GM12878 (cell line): ENCODE measurements around the gene FAM20A. TPM values are rescaled to one million over a fixed set of nuclear protein-coding genes. Genes with fewer than 3 reads are reported as not detected.
A peak's percentile ranks its signal among the peaks of the same experiment; 100 is the strongest.

Experiments used
- ATF7 ChIP-seq: fragments of 450-650 bp; IDR thresholded peaks from 2 replicates; pipeline ENCODE4 v1.6.1; 2016; ENCODE audit warnings: low read depth, mild to moderate bottlenecking
- BACH1 ChIP-seq: fragments of 450-650 bp; IDR thresholded peaks from 2 replicates; pipeline ENCODE4 v1.6.1; 2017; ENCODE audit warnings: mild to moderate bottlenecking, borderline replicate concordance
- BCL11A ChIP-seq: IDR thresholded peaks from 2 replicates; pipeline ENCODE4 v1.6.1; 2011; ENCODE audit warnings: low read depth, low read length
- BCL3 ChIP-seq: IDR thresholded peaks from 2 replicates; pipeline ENCODE4 v1.6.1; 2011; ENCODE audit warnings: borderline replicate concordance, low read depth, mild to moderate bottlenecking, moderate library complexity, low read length; ENCODE audit not compliant: insufficient read depth, poor library complexity, severe bottlenecking
- BCLAF1 ChIP-seq: fragments of 450-650 bp; IDR thresholded peaks from 2 replicates; pipeline ENCODE4 v1.6.1; 2017; ENCODE audit warnings: antibody characterized with exemption, mild to moderate bottlenecking, moderate library complexity
- CBX3 ChIP-seq: fragments of 200-600 bp; sonication (generic); IDR thresholded peaks from 2 replicates; pipeline ENCODE4 v1.6.1; 2016; ENCODE audit warnings: low read depth, borderline replicate concordance
- CREM ChIP-seq: IDR thresholded peaks from 2 replicates; pipeline ENCODE4 v1.6.1; 2014; ENCODE audit warnings: antibody characterized with exemption, low read depth
- ESRRA ChIP-seq: IDR thresholded peaks from 2 replicates; pipeline ENCODE4 v1.6.1; 2012; ENCODE audit warnings: mild to moderate bottlenecking, low read length, improper control_type of control experiment
- HDAC2 ChIP-seq: fragments of 200-600 bp; sonication (generic); IDR thresholded peaks from 2 replicates; pipeline ENCODE4 v1.6.1; 2017
- IKZF2 ChIP-seq, 2 experiments: fragments of 450-650 bp; IDR thresholded peaks; 2 replicates each; pipeline ENCODE4 v1.6.1; 2017; ENCODE audit warnings: mild to moderate bottlenecking in 2 of 2, moderate library complexity in 2 of 2
- LARP7 ChIP-seq: fragments of 450-650 bp; IDR thresholded peaks from 2 replicates; pipeline ENCODE4 v1.6.1; 2017; ENCODE audit warnings: mild to moderate bottlenecking
- NR2C1 ChIP-seq: fragments of 450-650 bp; IDR thresholded peaks from 2 replicates; pipeline ENCODE4 v1.6.1; 2017; ENCODE audit warnings: antibody characterized with exemption, mild to moderate bottlenecking, moderate library complexity
- POLR2AphosphoS2 ChIP-seq: IDR thresholded peaks from 2 replicates; pipeline ENCODE4 v1.6.1; 2011; ENCODE audit warnings: low read depth, mild to moderate bottlenecking, low read length, improper control_type of control experiment, moderate library complexity
- POLR2AphosphoS5 ChIP-seq: IDR thresholded peaks from 2 replicates; pipeline ENCODE4 v1.6.1; 2011; ENCODE audit warnings: mild to moderate bottlenecking, low read length, inconsistent platforms
- RCOR1 ChIP-seq: conservative IDR thresholded peaks from 2 replicates; pipeline ENCODE4 v1.6.1; 2012; ENCODE audit warnings: low read depth, low read length, improper control_type of control experiment
- REST ChIP-seq: IDR thresholded peaks from 2 replicates; pipeline ENCODE4 v1.6.1; 2012; ENCODE audit warnings: mild to moderate bottlenecking, low read depth, low read length
- RUNX3 ChIP-seq: IDR thresholded peaks from 2 replicates; pipeline ENCODE4 v1.6.1; 2012; ENCODE audit warnings: low read length, inconsistent platforms
- SKIL ChIP-seq: fragments of 450-650 bp; IDR thresholded peaks from 2 replicates; pipeline ENCODE4 v1.6.1; 2017; ENCODE audit warnings: mild to moderate bottlenecking, low read depth, inconsistent platforms; ENCODE audit not compliant: poor library complexity, severe bottlenecking
- SMARCA5 ChIP-seq: fragments of 450-650 bp; IDR thresholded peaks from 2 replicates; pipeline ENCODE4 v1.6.1; 2017; ENCODE audit warnings: mild to moderate bottlenecking
- SRF ChIP-seq, 2 experiments: IDR thresholded peaks; 2 replicates each; pipeline ENCODE4 v1.6.1; 2011; ENCODE audit warnings: low read depth in 2 of 2, low read length in 2 of 2, mild to moderate bottlenecking in 1 of 2, moderate library complexity in 1 of 2
- USF1 ChIP-seq: IDR thresholded peaks from 2 replicates; pipeline ENCODE4 v1.6.1; 2011; ENCODE audit warnings: borderline replicate concordance, low read depth, mild to moderate bottlenecking, moderate library complexity, mixed read lengths, low read length; ENCODE audit not compliant: insufficient read depth; ENCODE audit errors: extremely low read length
- polyA plus RNA-seq, 11 experiments: library from polyadenylated mRNA; depleted of rRNA in 4 of 11; unstranded in 6 of 11; stranded (reverse) in 5 of 11; fragments of >200 nt; fragmentation: Nextera tagmentation in 4 of 11; fragmentation: Illumina TruSeq in 1 of 11; extraction: Ambion mirVana in 4 of 11; extraction: Trizol in 1 of 11; gene quantifications; 1 replicate in 1 of 11; 2 replicates in 10 of 11; pipeline versions ENCODE4 v1.2.1 to v1.2.3, GENCODE V29; 2011 to 2016; ENCODE audit warnings: inconsistent platforms in 2 of 11, missing spikeins in 2 of 11, low read depth in 1 of 11
- total RNA-seq, 4 experiments: library from RNA; depleted of rRNA in 3 of 4; stranded (reverse); fragments of >200 nt in 3 of 4; fragmentation: Illumina TruSeq in 1 of 4; extraction: Trizol in 1 of 4; gene quantifications; 2 replicates each; pipeline versions ENCODE4 v1.2.1 to v1.2.3, GENCODE V29; 2013 to 2021

The FAM20A gene
- total and polyA plus RNA-seq, 10 of the 15 experiments (the other 5 are each of a cell fraction or from before 2014, with no cell fraction given), result 0.13 TPM; not detected in 9

GRCh38 chr17:68497885-68498319 lies 103.3 kb downstream of the FAM20A start (continued):
- peak; percentile 48 for TF ChIP-seq BCL3
- no peak; the same call in 1 of the 2 replicates for TF ChIP-seq SMARCA5
- TF ChIP-seq SKIL, result peak; percentile 72
- TF ChIP-seq IKZF2 (IDR thresholded peaks at IDR 0.05), result peak; percentile 96 to 97
- TF ChIP-seq NR2C1, result peak; percentile 22; the same call in 1 of the 2 replicates
- no peak for TF ChIP-seq BCLAF1
- no peak for TF ChIP-seq USF1
- no peak for TF ChIP-seq LARP7
- no peak for TF ChIP-seq CBX3
- TF ChIP-seq ESRRA, result peak; percentile 71; the same call in 1 of the 2 replicates
- no peak for TF ChIP-seq HDAC2
- peak; percentile 42; the same call in 1 of the 2 replicates for TF ChIP-seq POLR2AphosphoS5
- TF ChIP-seq RCOR1, result 0 out of 2 replicates have a peak, but pooled peaks have one; percentile 49
- peak; percentile 85 for TF ChIP-seq CREM
- no peak for TF ChIP-seq POLR2AphosphoS2
- peak; percentile 80 for TF ChIP-seq ATF7
- no peak for TF ChIP-seq REST
- TF ChIP-seq BACH1, result peak; percentile 84; the same call in 1 of the 2 replicates
- peak; percentile 98 for TF ChIP-seq BCL11A
- peak in 1 of 2 experiments; percentile 52; a peak in 1 of 4 replicates for TF ChIP-seq SRF (IDR thresholded peaks at IDR 0.05; ENCODE audit: low read depth in 2 of 2, low read length in 2 of 2)
- TF ChIP-seq RUNX3, result peak; percentile 79
